ENCODE data around the gene LYPD6B.

The LYPD6B gene

DNA sequence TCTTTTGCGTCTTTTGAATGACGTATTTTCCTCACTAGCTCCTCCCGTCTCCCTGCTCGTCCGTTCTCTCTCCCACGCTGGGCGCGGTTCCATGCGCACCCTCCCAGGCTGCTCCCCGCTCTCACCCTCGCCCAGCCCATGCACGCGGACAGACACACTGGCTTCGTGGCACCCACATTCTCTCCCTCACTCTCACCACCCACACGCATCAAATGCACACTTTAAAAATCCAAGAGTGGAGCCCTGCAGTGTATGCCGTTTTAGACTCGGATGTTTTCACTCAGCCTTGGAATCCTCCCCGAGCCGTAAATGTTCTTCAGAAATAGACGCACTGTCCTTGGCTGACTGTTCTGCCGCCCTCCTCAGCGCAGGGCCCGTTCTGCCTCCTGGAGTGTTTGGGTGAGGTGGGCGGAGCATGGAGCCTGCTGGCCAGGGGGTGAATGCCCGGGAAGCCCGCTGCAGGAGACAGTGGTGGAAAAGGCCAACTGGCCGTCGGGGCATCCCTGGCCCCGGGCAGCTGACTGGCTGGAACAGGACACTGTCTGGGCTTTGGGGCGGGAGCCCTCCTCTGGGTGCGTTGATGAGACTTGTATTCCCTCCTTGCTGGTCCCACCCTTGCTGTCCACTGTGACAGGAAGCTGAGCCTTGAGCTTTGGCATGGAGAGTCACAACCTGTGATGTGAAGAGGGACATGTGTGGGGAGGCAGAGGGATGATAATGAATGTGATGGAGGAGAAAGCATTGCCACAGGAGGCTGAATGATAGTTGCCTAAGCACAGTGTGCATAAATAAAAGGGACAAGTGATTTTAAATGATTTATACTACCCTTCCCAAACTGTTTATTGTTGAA lies 35.4 kb upstream of the LYPD6B start:
- no peak overlapping the region for H3K9ac ChIP-seq
- H3K4me1 ChIP-seq: no peaks in the 10 kb centered on the region
- H3K36me3 ChIP-seq (ENCODE audit: control insufficient read depth, insufficient read depth, low read length): no peaks in the 10 kb centered on the region
- no peak overlapping the region for H3K4me3 ChIP-seq (ENCODE audit: low read depth, low read length)
- no peak overlapping the region for H3K27ac ChIP-seq
- H3K9me3 ChIP-seq (ENCODE audit: control insufficient read depth, low read length): no peaks in the 10 kb centered on the region
- no peaks in the 10 kb centered on the region for H3K79me2 ChIP-seq
- no peak overlapping the region for H2AFZ ChIP-seq
- H3K27me3 ChIP-seq (ENCODE audit: control insufficient read depth, insufficient read depth, low read length): no peaks in the 10 kb centered on the region
- H3K4me2 ChIP-seq (ENCODE audit: low read length): no peak overlapping the region
- TF ChIP-seq, protein P1, sequence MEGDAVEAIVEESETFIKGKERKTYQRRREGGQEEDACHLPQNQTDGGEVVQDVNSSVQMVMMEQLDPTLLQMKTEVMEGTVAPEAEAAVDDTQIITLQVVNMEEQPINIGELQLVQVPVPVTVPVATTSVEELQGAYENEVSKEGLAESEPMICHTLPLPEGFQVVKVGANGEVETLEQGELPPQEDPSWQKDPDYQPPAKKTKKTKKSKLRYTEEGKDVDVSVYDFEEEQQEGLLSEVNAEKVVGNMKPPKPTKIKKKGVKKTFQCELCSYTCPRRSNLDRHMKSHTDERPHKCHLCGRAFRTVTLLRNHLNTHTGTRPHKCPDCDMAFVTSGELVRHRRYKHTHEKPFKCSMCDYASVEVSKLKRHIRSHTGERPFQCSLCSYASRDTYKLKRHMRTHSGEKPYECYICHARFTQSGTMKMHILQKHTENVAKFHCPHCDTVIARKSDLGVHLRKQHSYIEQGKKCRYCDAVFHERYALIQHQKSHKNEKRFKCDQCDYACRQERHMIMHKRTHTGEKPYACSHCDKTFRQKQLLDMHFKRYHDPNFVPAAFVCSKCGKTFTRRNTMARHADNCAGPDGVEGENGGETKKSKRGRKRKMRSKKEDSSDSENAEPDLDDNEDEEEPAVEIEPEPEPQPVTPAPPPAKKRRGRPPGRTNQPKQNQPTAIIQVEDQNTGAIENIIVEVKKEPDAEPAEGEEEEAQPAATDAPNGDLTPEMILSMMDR (IDR thresholded peaks at IDR 0.05): no peak

DNA sequence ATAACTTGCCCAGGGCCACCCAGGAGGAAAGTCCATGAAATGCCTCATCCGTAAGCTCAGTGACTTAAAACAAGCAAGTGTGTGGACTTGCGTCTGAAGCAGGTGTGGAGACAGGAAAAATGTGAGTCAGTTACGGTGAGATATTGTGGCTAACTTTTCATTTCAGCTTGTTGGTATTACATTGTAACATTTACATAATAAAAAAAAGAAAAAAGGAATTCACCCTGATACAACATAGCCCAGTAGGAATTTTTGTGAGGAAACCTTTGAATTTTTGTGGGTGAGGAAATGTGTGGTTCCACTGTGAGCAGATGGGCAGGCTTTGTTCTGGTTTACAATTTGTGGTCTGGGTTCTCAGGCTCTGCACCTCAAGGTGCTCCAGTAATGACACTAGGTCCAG lies 33.7 kb upstream of the LYPD6B start:
- Histone ChIP-seq H3K4me2 (ENCODE audit: low read length) (no peak overlapping the region), H2AFZ (no peak overlapping the region), H3K9ac (no peak overlapping the region), H3K4me1 (no peaks in the 10 kb centered on the region), H3K27me3 (ENCODE audit: control insufficient read depth, insufficient read depth, low read length) (no peaks in the 10 kb centered on the region), H3K36me3 (ENCODE audit: control insufficient read depth, insufficient read depth, low read length) (no peaks in the 10 kb centered on the region), H3K9me3 (ENCODE audit: control insufficient read depth, low read length) (no peaks in the 10 kb centered on the region), H3K27ac (no peak overlapping the region), H3K79me2 (no peaks in the 10 kb centered on the region), H3K4me3 (ENCODE audit: low read depth, low read length) (no peak overlapping the region)
- TF ChIP-seq, protein P1 (IDR thresholded peaks at IDR 0.05): no peak

DNA sequence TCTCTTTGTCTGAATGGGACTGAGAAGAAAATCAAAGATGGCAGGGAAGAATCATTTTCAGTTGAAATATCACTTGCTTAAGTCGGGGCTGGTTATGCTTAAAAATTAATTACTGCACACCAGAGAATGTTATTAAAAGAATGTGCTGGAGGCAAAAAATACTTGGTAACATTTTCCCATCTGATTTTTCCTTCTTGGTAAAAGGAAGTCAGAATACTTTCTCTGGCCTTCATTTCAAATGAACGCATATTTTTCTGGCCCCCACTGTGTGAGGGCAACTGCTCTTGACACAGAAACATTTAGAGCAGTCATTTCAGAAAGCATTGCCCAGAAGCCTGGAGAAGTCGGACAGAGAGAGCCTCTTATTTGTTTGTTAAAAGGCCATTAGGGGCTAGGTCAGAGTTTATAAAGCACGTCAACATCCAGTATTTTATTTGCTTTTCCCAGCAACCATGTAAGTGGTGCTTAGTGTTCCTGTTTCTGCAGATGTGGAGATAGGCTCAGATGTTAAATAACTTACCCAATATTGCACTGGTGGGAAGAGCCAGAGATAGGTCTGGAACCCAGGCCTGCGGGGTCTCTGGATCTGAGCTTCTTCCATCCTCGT lies 32.9 kb upstream of the LYPD6B start:
- no peak overlapping the region for H3K4me3 ChIP-seq (ENCODE audit: low read depth, low read length)
- H3K9ac ChIP-seq: no peak overlapping the region
- no peak overlapping the region for H2AFZ ChIP-seq
- no peak overlapping the region for H3K27ac ChIP-seq
- no peaks in the 10 kb centered on the region for H3K27me3 ChIP-seq (ENCODE audit: control insufficient read depth, insufficient read depth, low read length)
- H3K36me3 ChIP-seq (ENCODE audit: control insufficient read depth, insufficient read depth, low read length): no peaks in the 10 kb centered on the region
- TF ChIP-seq, protein P1 (IDR thresholded peaks at IDR 0.05): no peak
- no peaks in the 10 kb centered on the region for H3K4me1 ChIP-seq
- H3K9me3 ChIP-seq (ENCODE audit: control insufficient read depth, low read length): no peaks in the 10 kb centered on the region
- H3K4me2 ChIP-seq (ENCODE audit: low read length): no peak overlapping the region
- no peaks in the 10 kb centered on the region for H3K79me2 ChIP-seq

DNA sequence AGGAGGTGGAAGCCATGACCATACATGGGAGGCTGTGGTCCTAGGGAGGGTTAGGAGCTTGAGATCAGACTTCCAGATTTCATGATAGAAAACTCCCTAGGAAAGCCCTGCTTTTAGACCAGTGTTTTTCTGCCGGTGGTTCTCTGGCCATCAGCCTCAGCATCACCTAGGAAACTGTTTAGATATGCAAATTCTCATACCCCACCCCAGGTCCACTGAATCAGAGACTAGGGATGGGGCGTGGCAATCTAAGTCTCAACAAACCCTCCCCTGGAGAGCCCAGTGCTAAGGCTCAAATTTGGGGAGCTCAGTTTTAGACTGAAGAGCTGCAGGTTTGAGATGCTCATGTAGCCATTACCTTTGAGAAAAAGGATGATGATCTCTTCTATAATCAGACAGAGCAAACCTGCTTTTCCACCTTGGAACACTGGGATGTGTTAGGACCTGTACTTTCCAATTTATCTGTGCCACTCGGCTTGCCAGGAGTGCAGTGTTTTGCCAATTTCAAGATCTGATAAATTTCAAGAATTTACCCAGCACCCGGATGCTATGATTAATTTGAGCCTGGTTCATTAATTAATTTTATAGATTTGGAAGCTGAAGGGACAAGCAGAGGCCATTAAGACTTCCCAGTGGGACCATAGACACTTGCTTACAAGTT lies 31.5 kb upstream of the LYPD6B start:
- Histone ChIP-seq H2AFZ (no peak overlapping the region), H3K79me2 (no peaks in the 10 kb centered on the region), H3K9ac (no peak overlapping the region), H3K4me1 (no peaks in the 10 kb centered on the region), H3K27ac (no peak overlapping the region), H3K36me3 (ENCODE audit: control insufficient read depth, insufficient read depth, low read length) (no peaks in the 10 kb centered on the region), H3K27me3 (ENCODE audit: control insufficient read depth, insufficient read depth, low read length) (no peaks in the 10 kb centered on the region), H3K4me3 (ENCODE audit: low read depth, low read length) (no peak overlapping the region), H3K9me3 (ENCODE audit: control insufficient read depth, low read length) (no peaks in the 10 kb centered on the region), H3K4me2 (ENCODE audit: low read length) (no peak overlapping the region)
- TF ChIP-seq, protein P1 (IDR thresholded peaks at IDR 0.05): no peak
